Effector memory CD4-positive, alpha-beta T cell (primary cell): ENCODE data around the gene ALPP.

ENCODE experiments used
- DNase-seq, 3 donors: peaks; one replicate each; pipeline ENCODE4 v3.0.0-alpha.2; 2020
- H3K27ac ChIP-seq: 2 replicates; pipeline ENCODE4 v1.7.0; 2013; ENCODE audit warnings: mild to moderate bottlenecking, low read length, moderate library complexity; ENCODE audit not compliant: insufficient read depth, poor library complexity, severe bottlenecking
- H3K27me3 ChIP-seq: replicated peaks from 2 replicates; pipeline ENCODE4 v1.7.0; 2013; ENCODE audit warnings: mild to moderate bottlenecking, low read length; ENCODE audit not compliant: insufficient read depth, control insufficient read depth, poor library complexity, severe bottlenecking
- H3K36me3 ChIP-seq: 2 replicates; pipeline ENCODE4 v1.7.0; 2013; ENCODE audit warnings: mild to moderate bottlenecking, low read length, moderate library complexity; ENCODE audit not compliant: control insufficient read depth, insufficient read depth
- H3K4me1 ChIP-seq: 2 replicates; pipeline ENCODE4 v1.7.0; 2013; ENCODE audit warnings: low read length, mild to moderate bottlenecking; ENCODE audit not compliant: control insufficient read depth, insufficient read depth, poor library complexity, severe bottlenecking
- H3K4me3 ChIP-seq: 2 replicates; pipeline ENCODE4 v1.7.0; 2013; ENCODE audit warnings: low read length, low read depth, mild to moderate bottlenecking; ENCODE audit not compliant: insufficient read depth, poor library complexity, severe bottlenecking
- H3K9me3 ChIP-seq: 2 replicates; pipeline ENCODE4 v1.7.0; 2013; ENCODE audit warnings: mild to moderate bottlenecking, low read length, moderate library complexity; ENCODE audit not compliant: control insufficient read depth

ALPP gene

GRCh38 chr2:232341061-232341738, 37.4 kb upstream of the ALPP start:
- no peaks in the 10 kb centered on the region for H3K9me3 ChIP-seq
- no peak for DNase-seq

DNA sequence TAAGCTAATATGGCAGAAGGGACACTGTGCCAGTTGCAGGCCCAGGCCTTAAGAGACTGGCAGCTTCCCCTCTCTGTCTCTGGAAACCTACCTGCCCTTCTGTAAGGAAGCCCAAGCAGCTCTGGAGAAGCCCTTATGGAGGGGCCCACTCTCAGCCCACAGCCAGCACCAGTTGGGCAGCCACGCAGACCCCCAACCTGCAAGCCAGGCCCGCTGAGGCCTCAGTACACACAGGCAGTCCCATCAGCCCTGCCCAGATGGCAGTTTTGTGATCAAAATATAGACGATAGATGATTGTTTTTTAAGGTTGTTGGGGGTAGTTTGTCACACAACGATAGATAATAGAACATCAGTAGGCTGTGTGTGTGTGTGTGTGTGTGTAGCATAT, 36.8 kb upstream of the ALPP start:
- Histone ChIP-seq H3K27ac (no peak overlapping the region), H3K4me3 (no peak overlapping the region), H3K9me3 (no peaks in the 10 kb centered on the region), H3K4me1 (no peaks in the 10 kb centered on the region), H3K27me3 (no peaks in the 10 kb centered on the region), H3K36me3 (no peaks in the 10 kb centered on the region)
- DNase-seq = no peak

More at GRCh38 chr2:232341061-232341738, 37.4 kb upstream of the ALPP start:
- Histone ChIP-seq H3K4me1 (no peaks in the 10 kb centered on the region), H3K27ac (no peak overlapping the region), H3K27me3 (no peaks in the 10 kb centered on the region), H3K4me3 (no peak overlapping the region), H3K36me3 (no peaks in the 10 kb centered on the region)

DNA sequence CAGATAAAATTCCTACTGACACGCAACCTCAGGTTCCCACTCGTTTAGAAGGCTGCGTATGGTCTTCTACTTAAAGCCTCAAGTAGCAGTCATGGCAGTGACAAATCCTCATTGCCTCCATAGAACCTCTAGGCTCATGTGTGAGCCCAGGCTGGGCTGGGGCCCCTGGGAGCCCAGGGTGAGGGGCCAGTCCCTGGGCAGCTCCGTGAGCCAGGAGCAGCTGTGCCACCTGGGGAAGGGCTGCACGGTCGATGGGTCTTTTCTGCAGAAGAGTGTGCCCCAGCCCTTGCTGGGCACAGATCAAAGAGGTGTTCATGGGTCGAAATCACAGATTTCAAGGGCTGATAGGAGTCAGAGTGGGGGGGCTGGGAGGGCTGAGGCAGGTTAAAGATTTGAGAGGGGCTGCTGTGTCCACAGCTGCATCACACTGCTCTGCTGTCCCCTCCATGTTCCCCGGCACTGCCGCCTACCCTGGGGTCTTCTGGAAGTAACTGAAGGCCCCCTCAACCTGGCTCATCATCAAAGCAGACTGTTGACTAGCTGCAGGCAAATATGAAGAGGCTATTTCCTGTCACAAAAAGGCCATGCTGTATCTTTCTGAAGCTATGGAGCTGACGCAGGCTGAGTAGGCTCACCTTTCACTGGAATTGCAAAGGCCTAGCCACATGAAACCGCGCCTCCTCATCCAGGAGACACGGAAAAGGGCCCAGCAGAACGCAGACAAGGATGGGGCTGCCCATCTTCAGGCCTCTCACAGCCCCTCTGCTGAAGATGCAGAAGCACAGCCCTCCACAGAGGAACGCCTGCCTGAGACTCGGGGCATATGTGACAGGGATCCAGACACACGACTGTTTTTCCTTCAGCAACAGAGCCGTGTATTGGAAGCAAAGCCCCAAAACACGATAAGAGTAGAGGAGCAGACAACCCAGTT, 35.7 kb upstream of the ALPP start:
- DNase-seq = no peak
- H3K27ac ChIP-seq = no peak overlapping the region
- no peaks in the 10 kb centered on the region for H3K9me3 ChIP-seq
- H3K27me3 ChIP-seq = no peaks in the 10 kb centered on the region
- H3K36me3 ChIP-seq = no peaks in the 10 kb centered on the region
- H3K4me3 ChIP-seq = no peak overlapping the region
- no peaks in the 10 kb centered on the region for H3K4me1 ChIP-seq

GRCh38 chr2:232343821-232344220, 34.7 kb upstream of the ALPP start:
- H3K27ac ChIP-seq = no peak overlapping the region
- no peaks in the 10 kb centered on the region for H3K27me3 ChIP-seq
- no peaks in the 10 kb centered on the region for H3K9me3 ChIP-seq
- peaks cover 1% of the 10 kb centered on the region for H3K4me1 ChIP-seq
- no peaks in the 10 kb centered on the region for H3K36me3 ChIP-seq
- H3K4me3 ChIP-seq = no peak overlapping the region
- DNase-seq = no peak

- no peak overlapping the region for H3K27ac ChIP-seq
- peaks cover 5% of the 10 kb centered on the region for H3K4me1 ChIP-seq
- no peaks in the 10 kb centered on the region for H3K36me3 ChIP-seq
- no peak for DNase-seq
- peaks cover 2% of the 10 kb centered on the region for H3K27me3 ChIP-seq
- H3K4me3 ChIP-seq = no peak overlapping the region
- no peaks in the 10 kb centered on the region for H3K9me3 ChIP-seq
These were observed 33.3 kb upstream of the ALPP start for GRCh38 chr2:232345251-232345650.

GRCh38 chr2:232347369-232347768, 31.2 kb upstream of the ALPP start:
- Histone ChIP-seq H3K4me1 (peaks cover 22% of the 10 kb centered on the region), H3K36me3 (no peaks in the 10 kb centered on the region), H3K4me3 (no peak overlapping the region), H3K27me3 (peaks cover 18% of the 10 kb centered on the region), H3K27ac (no peak overlapping the region), H3K9me3 (no peaks in the 10 kb centered on the region)
- DNase-seq = no peak

DNA sequence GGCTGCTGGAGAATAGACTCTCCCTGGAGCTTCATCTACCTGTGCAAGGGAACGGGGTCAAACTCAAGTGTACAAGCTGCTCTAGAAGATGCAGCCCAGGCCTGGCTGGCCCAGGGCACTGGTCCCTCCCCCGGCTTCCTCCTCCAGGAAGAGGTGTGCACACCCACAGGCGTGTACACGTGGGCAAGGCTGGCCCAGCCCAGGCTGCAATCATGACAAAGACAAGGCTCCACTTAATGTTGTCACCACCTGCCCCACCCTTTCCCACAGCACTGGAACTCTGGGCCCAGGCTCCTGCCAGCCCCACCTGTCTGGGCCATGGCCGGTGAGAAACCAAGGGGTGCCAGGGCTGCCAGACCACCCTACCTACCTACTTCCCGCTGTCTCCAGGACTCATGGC, 29.6 kb upstream of the ALPP start:
- Histone ChIP-seq H3K4me3 (no peak overlapping the region), H3K36me3 (no peaks in the 10 kb centered on the region), H3K27me3 (peaks cover 28% of the 10 kb centered on the region), H3K27ac (no peak overlapping the region), H3K4me1 (peaks cover 25% of the 10 kb centered on the region), H3K9me3 (no peaks in the 10 kb centered on the region)
- DNase-seq = no peak

DNA sequence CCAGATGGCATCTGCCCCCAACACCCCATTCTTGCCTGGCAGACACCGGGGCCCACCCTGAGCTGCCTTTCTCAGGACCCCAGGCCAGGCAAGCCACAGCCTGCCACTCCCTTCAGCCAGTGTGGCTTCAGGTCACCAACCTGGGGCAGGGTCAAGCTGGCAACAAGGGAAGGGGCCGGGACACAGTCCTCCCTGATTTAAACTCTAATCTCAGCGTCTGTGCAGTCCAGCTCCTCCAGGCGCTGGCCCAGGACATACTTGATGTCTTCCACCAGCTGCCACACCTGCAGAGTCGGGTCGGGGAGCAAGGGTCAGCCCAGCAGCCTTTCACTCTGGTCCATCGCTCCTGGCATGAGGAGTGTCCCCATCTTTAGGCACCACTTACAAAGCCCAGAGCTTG, 29.0 kb upstream of the ALPP start:
- no peak overlapping the region for H3K27ac ChIP-seq
- H3K4me1 ChIP-seq = peaks cover 25% of the 10 kb centered on the region
- H3K9me3 ChIP-seq = no peaks in the 10 kb centered on the region
- no peaks in the 10 kb centered on the region for H3K36me3 ChIP-seq
- no peak overlapping the region for H3K4me3 ChIP-seq
- peaks cover 28% of the 10 kb centered on the region for H3K27me3 ChIP-seq
- DNase-seq = no peak

- H3K9me3 ChIP-seq = no peaks in the 10 kb centered on the region
- H3K4me3 ChIP-seq = no peak overlapping the region
- DNase-seq = no peak
- no peak overlapping the region for H3K27ac ChIP-seq
- no peaks in the 10 kb centered on the region for H3K36me3 ChIP-seq
- H3K4me1 ChIP-seq = peaks cover 25% of the 10 kb centered on the region
- H3K27me3 ChIP-seq = peaks cover 28% of the 10 kb centered on the region
These were observed 28.5 kb upstream of the ALPP start for GRCh38 chr2:232349946-232350635.
